H9 (cell line): ENCODE data around the gene TEX38. TPM values are rescaled to one million over a fixed set of nuclear protein-coding genes. Genes with fewer than 3 reads are reported as not detected.

Experiments used
- DNase-seq: peaks from one replicate; pipeline ENCODE4 v3.0.0-alpha.2; 2017
- H2AFZ ChIP-seq: one replicate; pipeline ENCODE4 v1.6.1; 2013; ENCODE audit warnings: mild to moderate bottlenecking, low read length, control low read depth, moderate library complexity
- H2AK5ac ChIP-seq: 2 replicates; pipeline ENCODE4 v1.6.1; 2013; ENCODE audit warnings: low read length, control low read depth, mixed read lengths; ENCODE audit not compliant: insufficient read length
- H2BK120ac ChIP-seq: one replicate; pipeline ENCODE4 v1.6.1; 2013; ENCODE audit warnings: low read depth, mild to moderate bottlenecking, low read length, control low read depth, inconsistent platforms; ENCODE audit not compliant: poor library complexity, severe bottlenecking
- H2BK12ac ChIP-seq: 2 replicates; pipeline ENCODE4 v1.6.1; 2013; ENCODE audit warnings: low read length, control low read depth, mixed read lengths, low read depth; ENCODE audit not compliant: insufficient read length
- H2BK15ac ChIP-seq: 2 replicates; pipeline ENCODE4 v1.6.1; 2013; ENCODE audit warnings: low read depth, low read length, control low read depth
- H2BK20ac ChIP-seq: one replicate; pipeline ENCODE4 v1.6.1; 2013; ENCODE audit warnings: low read depth, mild to moderate bottlenecking, low read length, control low read depth, inconsistent platforms; ENCODE audit not compliant: poor library complexity, severe bottlenecking
- H2BK5ac ChIP-seq: 2 replicates; pipeline ENCODE4 v1.6.1; 2013; ENCODE audit warnings: low read length, control low read depth, mixed read lengths; ENCODE audit not compliant: insufficient read length
- H3K14ac ChIP-seq: 2 replicates; pipeline ENCODE4 v1.6.1; 2013; ENCODE audit warnings: low read length, control low read depth; ENCODE audit not compliant: insufficient read depth
- H3K18ac ChIP-seq: 2 replicates; pipeline ENCODE4 v1.6.1; 2013; ENCODE audit warnings: low read depth, mild to moderate bottlenecking, mixed read lengths, low read length, control low read depth; ENCODE audit not compliant: insufficient read length
- H3K23ac ChIP-seq: 2 replicates; pipeline ENCODE4 v1.6.1; 2013; ENCODE audit warnings: low read length, control low read depth, mixed read lengths, low read depth; ENCODE audit not compliant: insufficient read length
- H3K23me2 ChIP-seq: 2 replicates; pipeline ENCODE4 v1.6.1; 2013; ENCODE audit warnings: low read depth, mild to moderate bottlenecking, mixed read lengths, low read length, control low read depth; ENCODE audit not compliant: insufficient read length, poor library complexity, severe bottlenecking
- H3K27ac ChIP-seq: 2 replicates; pipeline ENCODE4 v1.5.1; 2013; ENCODE audit warnings: low read length, control low read depth, mixed read lengths, low read depth; ENCODE audit not compliant: insufficient read length
- H3K27me3 ChIP-seq: 2 replicates; pipeline ENCODE4 v1.6.1; 2013; ENCODE audit warnings: low read length, control low read depth, inconsistent platforms; ENCODE audit not compliant: insufficient read depth
- H3K4ac ChIP-seq: 2 replicates; pipeline ENCODE4 v1.6.1; 2013; ENCODE audit warnings: low read depth, mild to moderate bottlenecking, control low read depth, inconsistent platforms, low read length, moderate library complexity
- H3K4me1 ChIP-seq: 2 replicates; pipeline ENCODE4 v1.6.1; 2013; ENCODE audit warnings: low read length, control low read depth, inconsistent platforms; ENCODE audit not compliant: insufficient read depth
- H3K4me2 ChIP-seq: 2 replicates; pipeline ENCODE4 v1.6.1; 2013; ENCODE audit warnings: low read length, control low read depth, mixed read lengths; ENCODE audit not compliant: insufficient read length, insufficient read depth
- H3K56ac ChIP-seq: 2 replicates; pipeline ENCODE4 v1.6.1; 2013; ENCODE audit warnings: low read depth, mild to moderate bottlenecking, mixed read lengths, low read length, control low read depth; ENCODE audit not compliant: insufficient read length
- H3K79me1 ChIP-seq: 2 replicates; pipeline ENCODE4 v1.6.1; 2013; ENCODE audit warnings: low read depth, mild to moderate bottlenecking, moderate library complexity, low read length, control low read depth, inconsistent platforms; ENCODE audit not compliant: insufficient read depth, poor library complexity, severe bottlenecking
- H3K79me2 ChIP-seq: 2 replicates; pipeline ENCODE4 v1.6.1; 2013; ENCODE audit warnings: low read length, control low read depth, inconsistent platforms; ENCODE audit not compliant: insufficient read depth
- H3K9ac ChIP-seq: 2 replicates; pipeline ENCODE4 v1.6.1; 2013; ENCODE audit warnings: low read length, control low read depth, mixed read lengths; ENCODE audit not compliant: insufficient read length; ENCODE audit errors: extremely low read depth
- H3K9me3 ChIP-seq: one replicate; pipeline ENCODE4 v1.6.1; 2013; ENCODE audit warnings: low read depth, low read length, inconsistent platforms; ENCODE audit not compliant: control insufficient read depth
- H3T11ph ChIP-seq: one replicate; pipeline ENCODE4 v1.6.1; 2013; ENCODE audit warnings: mild to moderate bottlenecking, low read length, control low read depth, inconsistent platforms
- H4K20me1 ChIP-seq: one replicate; pipeline ENCODE4 v1.6.1; 2013; ENCODE audit not compliant: control insufficient read depth, insufficient read length, insufficient read depth
- H4K5ac ChIP-seq: 2 replicates; pipeline ENCODE4 v1.6.1; 2013; ENCODE audit warnings: low read depth, mild to moderate bottlenecking, mixed read lengths, low read length, control low read depth; ENCODE audit not compliant: insufficient read length
- H4K8ac ChIP-seq: replicated peaks from 2 replicates; pipeline ENCODE4 v1.6.1; 2013; ENCODE audit warnings: low read length, control low read depth, mixed read lengths, low read depth; ENCODE audit not compliant: insufficient read length
- H4K91ac ChIP-seq: 2 replicates; pipeline ENCODE4 v1.6.1; 2013; ENCODE audit warnings: low read depth, mild to moderate bottlenecking, moderate library complexity, mixed read lengths, low read length, control low read depth; ENCODE audit not compliant: insufficient read length
- H3K27ac Mint-ChIP-seq, 3 experiments: 2 replicates in 2 of 3; 3 replicates in 1 of 3; pipeline ENCODE4 v1.8.0; 2020 to 2021; ENCODE audit warnings: mixed read lengths in 3 of 3, mild to moderate bottlenecking in 1 of 3, moderate library complexity in 1 of 3
- H3K27me3 Mint-ChIP-seq: 2 replicates; pipeline ENCODE4 v1.8.0; 2021; ENCODE audit warnings: low read depth, mild to moderate bottlenecking, moderate library complexity, mixed read lengths
- H3K36me3 Mint-ChIP-seq, 3 experiments: 2 replicates in 2 of 3; 3 replicates in 1 of 3; pipeline ENCODE4 v1.8.0; 2020 to 2021; ENCODE audit warnings: low read depth in 3 of 3, mixed read lengths in 3 of 3; ENCODE audit not compliant: insufficient read depth in 1 of 3
- H3K4me1 Mint-ChIP-seq, 2 experiments: 2 replicates each; pipeline ENCODE4 v1.8.0; 2020; ENCODE audit warnings: mixed read lengths in 2 of 2
- H3K4me3 Mint-ChIP-seq, 2 experiments: 2 replicates in 1 of 2; 3 replicates in 1 of 2; pipeline ENCODE4 v1.8.0; 2020 to 2021; ENCODE audit warnings: mild to moderate bottlenecking in 2 of 2, mixed read lengths in 2 of 2, moderate library complexity in 1 of 2
- H3K9me3 Mint-ChIP-seq, 2 experiments: 2 replicates in 1 of 2; 3 replicates in 1 of 2; pipeline ENCODE4 v1.8.0; 2020; ENCODE audit warnings: mild to moderate bottlenecking in 2 of 2, mixed read lengths in 2 of 2, moderate library complexity in 1 of 2
- WGBS: extraction: QIAGEN DNeasy Blood & Tissue Kit; methylation state at CpG from one replicate; pipeline ENCODE4 v1.1.7; 2013; ENCODE audit warnings: missing lambda C conversion rate, low lambda C conversion rate, mixed read lengths; ENCODE audit not compliant: insufficient read length; ENCODE audit errors: extremely low coverage; 5-methylcytosine and 5-hydroxymethylcytosine counted together
- total RNA-seq: library from RNA; stranded (reverse); gene quantifications from 2 replicates; pipeline ENCODE4 v1.2.1, GENCODE V29; 2021
- TF ChIP-seq, protein P1 (sequence below): fragments of 200-600 bp; sonication (generic); conservative IDR thresholded peaks from 3 replicates; pipeline ENCODE4 v1.8.0; 2021; ENCODE audit warnings: antibody characterized with exemption, mild to moderate bottlenecking

The TEX38 gene
- total RNA-seq, 1 experiment from 2014 or later = not detected

DNA sequence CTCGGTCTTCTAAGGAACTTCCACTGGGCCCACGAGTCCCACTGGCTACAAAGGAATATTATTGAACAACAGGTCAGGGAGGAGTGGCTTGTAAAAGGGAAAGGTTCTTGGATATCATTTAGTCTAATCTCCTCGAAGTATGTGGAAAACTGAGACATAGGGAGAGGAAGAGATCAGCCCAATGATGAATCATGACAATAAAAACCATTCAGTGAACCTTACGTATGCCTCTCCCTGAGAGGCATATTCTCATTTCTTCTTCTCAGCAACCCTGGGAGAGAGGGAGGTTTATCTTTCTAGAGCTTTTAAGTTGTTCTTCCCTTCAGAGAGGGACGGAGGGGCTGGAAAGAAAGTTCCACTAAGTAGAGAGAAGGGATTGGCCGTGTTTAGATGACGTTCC is 49.7 kb upstream of the TEX38 start:
- Histone ChIP-seq H4K91ac (no peak overlapping the region), H2BK120ac (no peak overlapping the region), H2BK12ac (no peak overlapping the region), H3K27me3 (peaks cover 3% of the 10 kb centered on the region), H3K9ac (no peak overlapping the region), H2BK5ac (no peak overlapping the region), H2BK20ac (no peak overlapping the region), H3K23me2 (peaks cover 2% of the 10 kb centered on the region), H3K27ac (no peak overlapping the region), H3K23ac (no peak overlapping the region), H4K8ac (no peak overlapping the region), H2BK15ac (no peak overlapping the region), H3T11ph (no peak overlapping the region), H3K18ac (no peak overlapping the region), H4K20me1 (no peaks in the 10 kb centered on the region), H3K9me3 (no peaks in the 10 kb centered on the region), H3K4me1 (no peaks in the 10 kb centered on the region), H2AFZ (no peak overlapping the region), H3K56ac (no peak overlapping the region), H3K4me2 (no peak overlapping the region), H3K79me2 (no peaks in the 10 kb centered on the region), H4K5ac (no peak overlapping the region), H3K14ac (no peak overlapping the region), H3K4ac (no peak overlapping the region), H2AK5ac (no peak overlapping the region), H3K79me1 (no peaks in the 10 kb centered on the region)
- Mint-ChIP-seq H3K27ac (no peak overlapping the region), H3K36me3 (no peaks in the 10 kb centered on the region), H3K4me3 (no peak overlapping the region), H3K4me1 (peaks cover 12 to 13% of the 10 kb centered on the region in 2 experiments), H3K27me3 (peaks cover 34% of the 10 kb centered on the region), H3K9me3 (no peaks in the 10 kb centered on the region)
- no CpG with 5 or more reads among the region's 7 CpGs for WGBS
- TF ChIP-seq, protein P1, sequence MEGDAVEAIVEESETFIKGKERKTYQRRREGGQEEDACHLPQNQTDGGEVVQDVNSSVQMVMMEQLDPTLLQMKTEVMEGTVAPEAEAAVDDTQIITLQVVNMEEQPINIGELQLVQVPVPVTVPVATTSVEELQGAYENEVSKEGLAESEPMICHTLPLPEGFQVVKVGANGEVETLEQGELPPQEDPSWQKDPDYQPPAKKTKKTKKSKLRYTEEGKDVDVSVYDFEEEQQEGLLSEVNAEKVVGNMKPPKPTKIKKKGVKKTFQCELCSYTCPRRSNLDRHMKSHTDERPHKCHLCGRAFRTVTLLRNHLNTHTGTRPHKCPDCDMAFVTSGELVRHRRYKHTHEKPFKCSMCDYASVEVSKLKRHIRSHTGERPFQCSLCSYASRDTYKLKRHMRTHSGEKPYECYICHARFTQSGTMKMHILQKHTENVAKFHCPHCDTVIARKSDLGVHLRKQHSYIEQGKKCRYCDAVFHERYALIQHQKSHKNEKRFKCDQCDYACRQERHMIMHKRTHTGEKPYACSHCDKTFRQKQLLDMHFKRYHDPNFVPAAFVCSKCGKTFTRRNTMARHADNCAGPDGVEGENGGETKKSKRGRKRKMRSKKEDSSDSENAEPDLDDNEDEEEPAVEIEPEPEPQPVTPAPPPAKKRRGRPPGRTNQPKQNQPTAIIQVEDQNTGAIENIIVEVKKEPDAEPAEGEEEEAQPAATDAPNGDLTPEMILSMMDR = no peak
- no peak for DNase-seq
